Measurements from ENCODE around the gene HS3ST6. TPM values are rescaled to one million over a fixed set of nuclear protein-coding genes. Genes with fewer than 3 reads are reported as not detected.
A peak's percentile ranks its signal among the peaks of the same experiment; 100 is the strongest.

HS3ST6 gene
- total and polyA plus RNA-seq, 2 of the 13 experiments (the other 11 are each of a cell fraction or from before 2014, with no cell fraction given), result not detected

GRCh38 chr16:1959269-1960039 lies 41.2 kb upstream of the HS3ST6 start, which contains the start of gene NDUFB10 (continued):
- peak; percentile 71; the same call in 1 of the 2 replicates for TF ChIP-seq ZC3H13 (CRISPR knock-in tag; IDR thresholded peaks at IDR 0.05)
- peak; percentile 30; the same call in 1 of the 2 replicates for TF ChIP-seq FOSL2 (CRISPR knock-in tag; IDR thresholded peaks at IDR 0.05)
- no peak for TF ChIP-seq NPAS2 (CRISPR knock-in tag; IDR thresholded peaks at IDR 0.05; ENCODE audit: borderline replicate concordance)
- 0 out of 2 replicates have a peak, but pooled peaks have one; percentile 47 for TF ChIP-seq ZSCAN12 (CRISPR knock-in tag; IDR thresholded peaks at IDR 0.05)
- no peak for TF ChIP-seq BHLHE40 (IDR thresholded peaks at IDR 0.05; ENCODE audit: low read length)
- TF ChIP-seq, protein P1, sequence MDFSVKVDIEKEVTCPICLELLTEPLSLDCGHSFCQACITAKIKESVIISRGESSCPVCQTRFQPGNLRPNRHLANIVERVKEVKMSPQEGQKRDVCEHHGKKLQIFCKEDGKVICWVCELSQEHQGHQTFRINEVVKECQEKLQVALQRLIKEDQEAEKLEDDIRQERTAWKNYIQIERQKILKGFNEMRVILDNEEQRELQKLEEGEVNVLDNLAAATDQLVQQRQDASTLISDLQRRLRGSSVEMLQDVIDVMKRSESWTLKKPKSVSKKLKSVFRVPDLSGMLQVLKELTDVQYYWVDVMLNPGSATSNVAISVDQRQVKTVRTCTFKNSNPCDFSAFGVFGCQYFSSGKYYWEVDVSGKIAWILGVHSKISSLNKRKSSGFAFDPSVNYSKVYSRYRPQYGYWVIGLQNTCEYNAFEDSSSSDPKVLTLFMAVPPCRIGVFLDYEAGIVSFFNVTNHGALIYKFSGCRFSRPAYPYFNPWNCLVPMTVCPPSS (IDR thresholded peaks at IDR 0.05), result no peak
- TF ChIP-seq PTBP1 (IDR thresholded peaks at IDR 0.05; ENCODE audit: low read depth, low read length, poor library complexity, severe bottlenecking), result no peak
- TF ChIP-seq POGZ (CRISPR knock-in tag; IDR thresholded peaks at IDR 0.05), result peak; percentile 50; the same call in 1 of the 2 replicates
- peak; percentile 88 for TF ChIP-seq RFXAP (CRISPR knock-in tag; IDR thresholded peaks at IDR 0.05; ENCODE audit: borderline replicate concordance)
- TF ChIP-seq ATF4 (CRISPR knock-in tag; IDR thresholded peaks at IDR 0.05), result 0 out of 4 replicates have a peak, but pooled peaks of 1 of the 2 experiments have one; percentile 12
- TF ChIP-seq BORCS8-MEF2B (CRISPR knock-in tag; IDR thresholded peaks at IDR 0.05), result no peak; the same call in 1 of the 2 replicates
- TF ChIP-seq AKAP8 (CRISPR knock-in tag; IDR thresholded peaks at IDR 0.05), result peak; percentile 59; the same call in 1 of the 2 replicates
- TF ChIP-seq, protein P2, sequence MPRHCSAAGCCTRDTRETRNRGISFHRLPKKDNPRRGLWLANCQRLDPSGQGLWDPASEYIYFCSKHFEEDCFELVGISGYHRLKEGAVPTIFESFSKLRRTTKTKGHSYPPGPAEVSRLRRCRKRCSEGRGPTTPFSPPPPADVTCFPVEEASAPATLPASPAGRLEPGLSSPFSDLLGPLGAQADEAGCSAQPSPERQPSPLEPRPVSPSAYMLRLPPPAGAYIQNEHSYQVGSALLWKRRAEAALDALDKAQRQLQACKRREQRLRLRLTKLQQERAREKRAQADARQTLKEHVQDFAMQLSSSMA (CRISPR knock-in tag; IDR thresholded peaks at IDR 0.05), result peak; percentile 77; the same call in 1 of the 2 replicates
- peak; percentile 47; the same call in 1 of the 2 replicates for TF ChIP-seq POGK (CRISPR knock-in tag; conservative IDR thresholded peaks at IDR 0.05)
- TF ChIP-seq ERF (CRISPR knock-in tag; IDR thresholded peaks at IDR 0.05), result peak; percentile 79
- peak; percentile 82 for TF ChIP-seq MYC (CRISPR knock-in tag; IDR thresholded peaks at IDR 0.05; ENCODE audit: borderline replicate concordance)
- TF ChIP-seq TERF1 (CRISPR knock-in tag; IDR thresholded peaks at IDR 0.05), result no peak
- TF ChIP-seq, protein P3, sequence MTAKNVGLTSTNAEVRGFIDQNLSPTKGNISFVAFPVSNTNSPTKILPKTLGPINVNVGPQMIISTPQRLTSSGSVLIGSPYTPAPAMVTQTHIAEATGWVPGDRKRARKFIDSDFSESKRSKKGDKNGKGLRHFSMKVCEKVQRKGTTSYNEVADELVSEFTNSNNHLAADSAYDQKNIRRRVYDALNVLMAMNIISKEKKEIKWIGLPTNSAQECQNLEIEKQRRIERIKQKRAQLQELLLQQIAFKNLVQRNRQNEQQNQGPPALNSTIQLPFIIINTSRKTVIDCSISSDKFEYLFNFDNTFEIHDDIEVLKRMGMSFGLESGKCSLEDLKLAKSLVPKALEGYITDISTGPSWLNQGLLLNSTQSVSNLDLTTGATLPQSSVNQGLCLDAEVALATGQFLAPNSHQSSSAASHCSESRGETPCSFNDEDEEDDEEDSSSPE (CRISPR knock-in tag; IDR thresholded peaks at IDR 0.05), result peak; percentile 76
- TF ChIP-seq ZNF180 (CRISPR knock-in tag; IDR thresholded peaks at IDR 0.05; ENCODE audit: borderline replicate concordance, low read depth), result no peak
- peak; percentile 15; the same call in 1 of the 2 replicates for TF ChIP-seq EED (CRISPR knock-in tag; IDR thresholded peaks at IDR 0.05)
